ENCODE data around the gene INVS.

The INVS gene

DNA sequence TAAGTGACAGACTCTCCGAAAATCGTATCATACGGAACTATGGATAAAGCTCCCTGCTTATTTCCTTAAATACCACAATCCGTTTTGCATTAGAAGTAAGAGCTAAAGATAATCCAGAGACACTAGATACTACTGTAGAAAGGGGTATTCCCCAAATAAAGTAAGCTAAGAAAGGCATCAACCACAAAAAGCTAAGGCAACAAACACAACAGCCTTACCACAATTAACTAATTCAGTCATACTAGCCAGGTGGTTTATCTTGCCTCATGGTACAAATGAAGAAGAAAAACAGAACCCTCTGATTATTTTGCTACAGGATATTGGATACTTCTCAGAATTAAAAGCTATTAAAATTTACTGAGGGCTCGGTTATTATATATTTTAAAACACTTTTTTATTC, 14.3 kb upstream of the INVS start:
- DNase-seq (ENCODE audit: extremely low spot score): peak; percentile 52

DNA sequence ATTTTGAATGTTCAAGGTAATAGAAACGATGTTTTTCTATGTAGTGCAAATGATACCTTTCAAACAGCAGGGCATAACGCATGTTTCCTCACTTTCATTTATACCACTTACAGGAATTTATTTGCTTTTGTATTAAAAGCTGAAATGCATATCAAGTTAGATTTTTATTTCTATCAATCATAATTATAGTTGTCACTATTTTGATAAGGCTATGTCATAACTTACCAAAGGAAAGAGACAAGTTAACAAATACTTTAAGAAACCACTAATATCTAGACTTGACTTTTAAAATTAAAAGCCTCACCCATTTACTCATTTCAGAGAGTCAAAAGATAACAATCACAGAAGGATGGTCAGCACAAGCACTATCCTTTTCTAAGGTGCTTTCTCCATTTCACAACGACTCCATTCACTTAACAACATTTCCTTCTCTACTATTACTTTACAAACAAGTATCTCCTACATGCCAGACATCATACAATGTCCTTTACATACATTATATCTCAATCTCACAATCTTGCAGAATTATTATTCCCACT, 12.9 kb upstream of the INVS start:
- ChIA-PET CTCF (interaction anchor here (1.0 to 1.6 kb wide), 5 partner anchors 12 to 137 kb away, joined by 3 to 6 read pairs (median 4); no protein-coding TSS in a partner anchor), POLR2A (interaction anchor here (1.3 kb wide), 1 partner anchor 12 kb away, joined by 8 read pairs; the partner anchor contains the start of gene ERP44)
- TF ChIP-seq, protein P1, sequence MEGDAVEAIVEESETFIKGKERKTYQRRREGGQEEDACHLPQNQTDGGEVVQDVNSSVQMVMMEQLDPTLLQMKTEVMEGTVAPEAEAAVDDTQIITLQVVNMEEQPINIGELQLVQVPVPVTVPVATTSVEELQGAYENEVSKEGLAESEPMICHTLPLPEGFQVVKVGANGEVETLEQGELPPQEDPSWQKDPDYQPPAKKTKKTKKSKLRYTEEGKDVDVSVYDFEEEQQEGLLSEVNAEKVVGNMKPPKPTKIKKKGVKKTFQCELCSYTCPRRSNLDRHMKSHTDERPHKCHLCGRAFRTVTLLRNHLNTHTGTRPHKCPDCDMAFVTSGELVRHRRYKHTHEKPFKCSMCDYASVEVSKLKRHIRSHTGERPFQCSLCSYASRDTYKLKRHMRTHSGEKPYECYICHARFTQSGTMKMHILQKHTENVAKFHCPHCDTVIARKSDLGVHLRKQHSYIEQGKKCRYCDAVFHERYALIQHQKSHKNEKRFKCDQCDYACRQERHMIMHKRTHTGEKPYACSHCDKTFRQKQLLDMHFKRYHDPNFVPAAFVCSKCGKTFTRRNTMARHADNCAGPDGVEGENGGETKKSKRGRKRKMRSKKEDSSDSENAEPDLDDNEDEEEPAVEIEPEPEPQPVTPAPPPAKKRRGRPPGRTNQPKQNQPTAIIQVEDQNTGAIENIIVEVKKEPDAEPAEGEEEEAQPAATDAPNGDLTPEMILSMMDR (IDR thresholded peaks at IDR 0.05; ENCODE audit: control extremely low read depth, extremely low read depth, low read depth, missing control alignments): no peak
- DNase-seq (ENCODE audit: extremely low spot score): no peak

More for the DNA sequence above, 14.3 kb upstream of the INVS start:
- TF ChIP-seq, protein P1 (IDR thresholded peaks at IDR 0.05; ENCODE audit: control extremely low read depth, extremely low read depth, low read depth, missing control alignments): no peak
- CTCF ChIA-PET: interaction anchor here (1.0 to 2.2 kb wide), 4 partner anchors 9 to 57 kb away, joined by 3 to 7 read pairs (median 4); no protein-coding TSS in a partner anchor
- POLR2A ChIA-PET: interaction anchor here (0.6 to 1.4 kb wide), 3 partner anchors 14 to 28 kb away, joined by 4 read pairs; partner anchors contain the start of genes ERP44 and INVS

DNA sequence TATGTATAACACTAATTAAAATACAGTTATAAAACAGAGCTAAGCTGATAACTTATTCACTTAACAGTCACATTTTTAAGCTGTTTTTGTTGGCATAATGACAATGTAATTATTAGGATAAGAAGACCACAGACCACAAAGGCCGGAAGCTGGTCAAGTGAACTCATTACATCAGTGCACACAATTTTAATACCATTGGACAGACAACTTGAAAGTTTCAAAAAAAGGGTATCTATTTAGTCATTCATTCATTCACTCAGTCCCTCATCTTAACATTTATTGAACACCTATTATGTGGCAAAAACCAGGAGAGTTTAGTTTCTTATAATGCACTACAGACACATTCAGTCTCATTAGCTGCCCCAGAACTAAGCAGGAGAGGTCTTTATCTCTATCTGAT, 11.8 kb upstream of the INVS start:
- no peak for DNase-seq (ENCODE audit: extremely low spot score)
- CTCF ChIA-PET: interaction anchor here (1.0 to 1.6 kb wide), 5 partner anchors 9 to 136 kb away, joined by 3 to 6 read pairs (median 4); no protein-coding TSS in a partner anchor
- TF ChIP-seq, protein P1 (IDR thresholded peaks at IDR 0.05; ENCODE audit: control extremely low read depth, extremely low read depth, low read depth, missing control alignments): no peak
- POLR2A ChIA-PET: interaction anchor here (1.3 kb wide), 1 partner anchor 11 kb away, joined by 8 read pairs; the partner anchor contains the start of gene ERP44

DNA sequence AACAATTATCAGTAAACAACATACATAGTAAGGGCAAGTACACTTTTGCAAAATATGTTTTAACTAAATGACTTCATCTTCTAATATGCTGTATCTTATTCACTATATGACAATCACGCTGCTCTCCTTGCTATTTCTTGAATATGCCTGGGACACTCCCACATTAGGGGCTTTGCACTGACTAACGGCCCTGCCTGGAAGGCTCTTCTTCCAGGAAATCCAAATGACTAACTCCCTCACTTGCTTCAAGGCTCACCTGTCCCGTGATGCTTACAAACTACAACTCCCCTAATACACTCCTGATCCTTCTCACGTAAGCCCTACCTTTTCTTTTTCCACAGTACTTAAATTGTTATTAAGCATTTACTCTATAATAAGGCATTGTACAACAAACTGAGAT, 10.8 kb upstream of the INVS start:
- ChIA-PET POLR2A (no interaction called here), CTCF (no interaction called here)
- no peak for DNase-seq (ENCODE audit: extremely low spot score)
- TF ChIP-seq, protein P1 (IDR thresholded peaks at IDR 0.05; ENCODE audit: control extremely low read depth, extremely low read depth, low read depth, missing control alignments): no peak

DNA sequence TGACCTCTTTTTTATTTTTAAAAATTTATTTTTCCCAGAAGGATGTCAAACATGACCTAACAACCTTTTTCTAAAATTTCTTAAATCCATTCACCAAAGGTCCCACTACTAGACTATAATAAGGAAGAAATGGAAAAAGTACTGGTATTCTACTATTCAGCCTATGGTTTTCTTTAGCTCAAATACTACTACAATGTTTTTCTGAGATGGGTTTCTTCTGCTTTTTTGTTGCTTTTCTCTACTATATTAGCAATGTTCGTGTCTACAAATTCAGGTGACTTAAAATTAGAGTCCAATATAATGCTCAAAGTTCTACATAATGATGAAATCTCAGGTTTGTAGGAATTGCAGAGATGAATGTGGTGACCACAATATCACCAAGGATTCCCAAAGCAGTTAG, 8.2 kb upstream of the INVS start:
- ChIA-PET CTCF (interaction anchor here (1.3 kb wide), 1 partner anchor 16 kb away, joined by 4 read pairs; no protein-coding TSS in a partner anchor), POLR2A (no interaction called here)
- TF ChIP-seq, protein P1 (IDR thresholded peaks at IDR 0.05; ENCODE audit: control extremely low read depth, extremely low read depth, low read depth, missing control alignments): no peak
- no peak for DNase-seq (ENCODE audit: extremely low spot score)

DNA sequence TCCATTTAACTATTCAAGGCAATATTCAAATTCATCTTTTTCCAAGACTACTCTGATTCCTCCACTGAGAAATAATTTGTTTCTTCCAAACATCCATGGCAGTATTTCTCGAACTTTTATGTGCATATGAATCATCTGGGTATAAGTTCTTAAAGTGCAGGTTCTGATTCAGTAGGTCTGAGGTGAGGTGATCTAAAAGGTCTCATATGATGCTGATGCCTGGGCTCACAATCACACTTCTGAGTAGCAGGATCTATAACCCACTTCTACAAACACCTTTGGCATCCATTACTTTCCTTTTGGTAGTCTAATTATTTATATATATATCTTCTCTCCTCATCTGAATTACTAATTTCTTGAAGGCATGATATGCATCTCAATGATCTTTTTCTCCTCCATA, 7.4 kb upstream of the INVS start:
- TF ChIP-seq, protein P1 (IDR thresholded peaks at IDR 0.05; ENCODE audit: control extremely low read depth, extremely low read depth, low read depth, missing control alignments): no peak
- ChIA-PET POLR2A (no interaction called here), CTCF (no interaction called here)
- DNase-seq (ENCODE audit: extremely low spot score): no peak
